Mesothelial cell of epicardium (in vitro differentiated cells): ENCODE data around the gene GCH1. TPM values are rescaled to one million over a fixed set of nuclear protein-coding genes. Genes with fewer than 3 reads are reported as not detected.
A peak's percentile ranks its signal among the peaks of the same experiment; 100 is the strongest.

Experiments used
- DNase-seq, 2 experiments: peaks; one replicate each; pipeline ENCODE4 v3.0.0; 2021; ENCODE audit warnings: low spot score in 2 of 2; ENCODE audit not compliant: unreplicated experiment in 2 of 2
- H3K27ac Mint-ChIP-seq: 2 replicates; pipeline ENCODE4 v1.8.0; 2021; ENCODE audit warnings: mixed read lengths
- H3K27me3 Mint-ChIP-seq: 2 replicates; pipeline ENCODE4 v1.8.0; 2021; ENCODE audit warnings: low read depth, mixed read lengths
- H3K36me3 Mint-ChIP-seq: 2 replicates; pipeline ENCODE4 v1.8.0; 2021; ENCODE audit warnings: mixed read lengths
- H3K4me1 Mint-ChIP-seq: 2 replicates; pipeline ENCODE4 v1.8.0; 2021; ENCODE audit warnings: mixed read lengths
- H3K4me3 Mint-ChIP-seq: 2 replicates; pipeline ENCODE4 v1.8.0; 2021; ENCODE audit warnings: mild to moderate bottlenecking, moderate library complexity, mixed read lengths
- H3K9me3 Mint-ChIP-seq: 2 replicates; pipeline ENCODE4 v1.8.0; 2021; ENCODE audit warnings: mixed read lengths
- total RNA-seq: library from RNA; stranded (reverse); gene quantifications from 3 replicates; pipeline ENCODE4 v1.2.1, GENCODE V29; 2021
- TF ChIP-seq, protein P1 (sequence below): fragments of 200-600 bp; sonication (generic); IDR thresholded peaks from one replicate; pipeline ENCODE4 v1.5.0; 2021; ENCODE audit warnings: antibody characterized with exemption; ENCODE audit not compliant: unreplicated experiment

The GCH1 gene
- total RNA-seq, 1 donor from 2014 or later: 3.6 TPM

DNA sequence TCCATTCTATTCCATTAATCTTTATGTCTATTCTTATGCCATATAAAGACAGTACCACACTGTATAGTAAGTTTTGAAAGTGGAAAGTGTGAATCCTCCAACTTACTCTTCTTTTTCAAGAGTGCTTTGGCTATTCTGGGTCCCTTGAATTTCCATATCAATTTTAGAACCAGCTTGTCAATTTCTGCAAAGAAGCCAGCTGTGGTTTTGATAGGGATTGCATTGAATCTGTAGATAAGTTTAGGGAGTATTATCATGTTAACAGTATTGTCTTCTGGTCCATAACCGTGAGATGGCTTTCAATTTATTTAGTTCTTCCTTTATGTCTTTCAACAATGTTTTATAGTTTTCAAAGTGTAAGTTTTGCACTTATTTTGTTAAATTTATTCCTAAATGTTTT, 34.2 kb upstream of the GCH1 start:
- no peak for DNase-seq
- Mint-ChIP-seq H3K4me3 (no peak overlapping the region), H3K36me3 (peaks cover 2% of the 10 kb centered on the region), H3K27ac (no peak overlapping the region), H3K9me3 (no peaks in the 10 kb centered on the region), H3K4me1 (no peaks in the 10 kb centered on the region), H3K27me3 (no peaks in the 10 kb centered on the region)
- TF ChIP-seq, protein P1, sequence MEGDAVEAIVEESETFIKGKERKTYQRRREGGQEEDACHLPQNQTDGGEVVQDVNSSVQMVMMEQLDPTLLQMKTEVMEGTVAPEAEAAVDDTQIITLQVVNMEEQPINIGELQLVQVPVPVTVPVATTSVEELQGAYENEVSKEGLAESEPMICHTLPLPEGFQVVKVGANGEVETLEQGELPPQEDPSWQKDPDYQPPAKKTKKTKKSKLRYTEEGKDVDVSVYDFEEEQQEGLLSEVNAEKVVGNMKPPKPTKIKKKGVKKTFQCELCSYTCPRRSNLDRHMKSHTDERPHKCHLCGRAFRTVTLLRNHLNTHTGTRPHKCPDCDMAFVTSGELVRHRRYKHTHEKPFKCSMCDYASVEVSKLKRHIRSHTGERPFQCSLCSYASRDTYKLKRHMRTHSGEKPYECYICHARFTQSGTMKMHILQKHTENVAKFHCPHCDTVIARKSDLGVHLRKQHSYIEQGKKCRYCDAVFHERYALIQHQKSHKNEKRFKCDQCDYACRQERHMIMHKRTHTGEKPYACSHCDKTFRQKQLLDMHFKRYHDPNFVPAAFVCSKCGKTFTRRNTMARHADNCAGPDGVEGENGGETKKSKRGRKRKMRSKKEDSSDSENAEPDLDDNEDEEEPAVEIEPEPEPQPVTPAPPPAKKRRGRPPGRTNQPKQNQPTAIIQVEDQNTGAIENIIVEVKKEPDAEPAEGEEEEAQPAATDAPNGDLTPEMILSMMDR: no peak

DNA sequence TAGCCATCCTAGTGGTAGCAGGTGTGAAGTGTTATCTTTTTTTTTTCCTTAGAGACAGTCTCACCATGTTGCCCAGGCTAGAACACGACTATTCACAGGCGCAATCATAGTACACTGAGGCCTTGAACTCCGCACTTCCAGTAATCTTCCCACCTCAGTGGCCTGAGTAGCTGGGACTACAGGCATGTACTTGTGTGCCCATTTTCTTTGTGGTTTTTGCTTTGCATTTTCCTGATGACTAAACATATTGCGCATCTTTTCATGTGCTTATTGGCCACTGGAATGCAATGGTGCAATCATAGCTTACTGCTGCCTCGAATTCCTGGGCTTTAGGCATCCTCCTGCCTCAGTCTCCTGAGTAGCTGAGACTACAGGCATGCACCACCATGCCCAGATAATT, 33.3 kb upstream of the GCH1 start:
- H3K27me3 Mint-ChIP-seq: no peaks in the 10 kb centered on the region
- H3K4me1 Mint-ChIP-seq: no peaks in the 10 kb centered on the region
- H3K4me3 Mint-ChIP-seq: no peak overlapping the region
- H3K36me3 Mint-ChIP-seq: peaks cover 2% of the 10 kb centered on the region
- no peak for DNase-seq
- H3K9me3 Mint-ChIP-seq: no peaks in the 10 kb centered on the region
- TF ChIP-seq, protein P1: peak; percentile 23
- H3K27ac Mint-ChIP-seq: no peak overlapping the region

DNA sequence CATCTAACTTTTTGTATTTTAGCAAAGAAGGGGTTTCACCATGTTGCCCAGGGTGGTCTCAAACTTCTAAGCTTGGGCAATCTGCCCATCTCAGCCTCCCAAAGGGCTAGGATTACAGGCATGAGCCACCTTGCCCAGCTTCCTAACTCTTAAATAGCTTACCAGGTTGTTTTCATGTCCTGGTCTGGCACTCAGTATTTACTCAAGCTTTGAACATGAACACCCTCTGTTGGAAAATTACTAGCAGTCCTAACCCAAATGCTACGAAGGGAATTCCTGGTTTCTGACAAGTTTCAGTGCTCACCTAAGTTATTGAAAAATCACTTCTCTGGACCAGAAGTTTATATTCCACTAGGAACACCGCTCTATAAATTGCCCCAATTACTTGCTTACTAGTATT, 32.5 kb upstream of the GCH1 start:
- H3K27ac Mint-ChIP-seq: no peak overlapping the region
- TF ChIP-seq, protein P1: no peak
- peaks cover 2% of the 10 kb centered on the region for H3K36me3 Mint-ChIP-seq
- no peak overlapping the region for H3K4me3 Mint-ChIP-seq
- DNase-seq: no peak
- H3K27me3 Mint-ChIP-seq: no peaks in the 10 kb centered on the region
- H3K9me3 Mint-ChIP-seq: no peaks in the 10 kb centered on the region
- H3K4me1 Mint-ChIP-seq: no peaks in the 10 kb centered on the region

DNA sequence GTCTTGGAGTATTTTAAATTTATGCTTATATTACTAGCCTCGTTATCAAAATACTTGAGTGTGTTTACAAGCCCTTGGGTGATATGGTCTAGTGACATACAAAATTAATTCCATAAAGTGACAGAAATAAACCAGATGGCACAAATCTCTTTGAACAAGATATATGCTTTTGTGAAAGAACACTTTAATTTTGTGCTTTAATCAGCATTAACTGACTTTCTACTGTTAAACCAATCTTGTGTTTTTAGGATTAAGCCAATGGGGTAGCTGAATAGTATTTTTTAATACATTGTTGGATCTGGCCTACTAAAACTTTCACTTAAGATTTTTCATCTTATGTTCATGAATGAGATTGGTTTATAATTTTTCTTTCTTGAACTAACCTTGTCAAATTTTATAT, 30.4 kb upstream of the GCH1 start:
- peaks cover under 1% of the 10 kb centered on the region for H3K36me3 Mint-ChIP-seq
- no peak overlapping the region for H3K27ac Mint-ChIP-seq
- TF ChIP-seq, protein P1: no peak
- H3K9me3 Mint-ChIP-seq: no peaks in the 10 kb centered on the region
- H3K4me1 Mint-ChIP-seq: no peaks in the 10 kb centered on the region
- no peaks in the 10 kb centered on the region for H3K27me3 Mint-ChIP-seq
- DNase-seq: no peak
- no peak overlapping the region for H3K4me3 Mint-ChIP-seq

DNA sequence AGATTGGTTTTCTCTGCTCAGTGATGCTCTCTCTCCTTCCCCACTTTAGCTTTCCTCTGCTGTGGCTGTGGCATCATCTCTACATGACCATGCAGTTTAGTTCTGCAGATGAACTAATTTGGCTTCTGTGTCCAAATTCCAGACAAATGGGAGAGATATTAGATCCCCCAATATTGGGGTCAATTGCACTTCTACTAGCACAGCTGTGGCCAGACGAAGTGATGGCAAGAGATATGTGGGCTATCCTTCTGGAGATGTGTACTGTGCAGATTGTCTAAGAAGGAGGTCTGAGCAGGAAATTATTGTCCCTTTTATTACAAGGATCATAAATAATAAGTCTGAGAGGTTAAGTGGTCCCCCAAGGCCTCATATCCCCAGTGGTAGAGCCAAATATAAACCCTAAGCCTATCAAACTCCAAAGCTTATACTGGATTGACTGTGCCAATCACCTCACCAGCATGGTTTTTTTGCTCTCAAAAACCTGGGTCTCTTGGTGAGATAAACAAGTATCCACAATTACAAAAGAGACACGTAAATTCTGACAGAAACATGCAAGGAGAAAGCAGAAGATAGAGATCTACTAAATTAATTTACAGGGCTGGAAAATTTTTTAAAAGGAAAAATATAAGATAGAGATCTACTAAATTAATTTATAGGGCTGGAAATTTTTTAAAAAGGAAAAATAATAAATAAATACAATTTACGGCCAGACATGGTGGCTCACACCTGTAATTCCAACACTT, 29.1 kb upstream of the GCH1 start:
- Mint-ChIP-seq H3K36me3 (no peaks in the 10 kb centered on the region), H3K27me3 (no peaks in the 10 kb centered on the region), H3K27ac (no peak overlapping the region), H3K9me3 (no peaks in the 10 kb centered on the region), H3K4me3 (no peak overlapping the region), H3K4me1 (no peaks in the 10 kb centered on the region)
- DNase-seq: no peak
- TF ChIP-seq, protein P1: no peak
